ENCODE measurements around the gene CBX3.
A peak's percentile ranks its signal among the peaks of the same experiment; 100 is the strongest.
"Not testable (repeated sequence)": the region's sequence is repeated elsewhere in the genome, so short reads cannot be mapped to it uniquely, and the experiment has no call there.

The CBX3 gene

DNA sequence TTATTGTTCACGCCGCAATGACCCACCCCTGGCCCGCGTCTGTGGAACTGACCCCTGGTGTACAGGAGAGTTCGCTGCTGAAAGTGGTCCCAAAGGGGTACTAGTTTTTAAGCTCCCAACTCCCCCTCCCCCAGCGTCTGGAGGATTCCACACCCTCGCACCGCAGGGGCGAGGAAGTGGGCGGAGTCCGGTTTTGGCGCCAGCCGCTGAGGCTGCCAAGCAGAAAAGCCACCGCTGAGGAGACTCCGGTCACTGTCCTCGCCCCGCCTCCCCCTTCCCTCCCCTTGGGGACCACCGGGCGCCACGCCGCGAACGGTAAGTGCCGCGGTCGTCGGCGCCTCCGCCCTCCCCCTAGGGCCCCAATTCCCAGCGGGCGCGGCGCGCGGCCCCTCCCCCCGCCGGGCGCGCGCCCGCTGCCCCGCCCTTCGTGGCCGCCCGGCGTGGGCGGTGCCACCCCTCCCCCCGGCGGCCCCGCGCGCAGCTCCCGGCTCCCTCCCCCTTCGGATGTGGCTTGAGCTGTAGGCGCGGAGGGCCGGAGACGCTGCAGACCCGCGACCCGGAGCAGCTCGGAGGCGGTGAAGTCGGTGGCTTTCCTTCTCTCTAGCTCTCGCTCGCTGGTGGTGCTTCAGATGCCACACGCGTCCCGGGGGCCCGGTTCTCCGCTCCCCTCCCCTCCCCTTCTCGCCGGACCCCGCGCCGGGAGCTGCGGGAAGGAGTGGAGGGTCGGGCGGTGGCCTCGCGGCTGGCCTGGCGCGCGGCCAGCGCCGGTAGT, at the start of gene CBX3:
TSS of gene CBX3 (plus strand) at position 499 of the 772 bp plus-strand sequence. CDS start 1,254 bp downstream, outside the sequence.
- DNase-seq (ENCODE audit: low read depth), result no peak

DNA sequence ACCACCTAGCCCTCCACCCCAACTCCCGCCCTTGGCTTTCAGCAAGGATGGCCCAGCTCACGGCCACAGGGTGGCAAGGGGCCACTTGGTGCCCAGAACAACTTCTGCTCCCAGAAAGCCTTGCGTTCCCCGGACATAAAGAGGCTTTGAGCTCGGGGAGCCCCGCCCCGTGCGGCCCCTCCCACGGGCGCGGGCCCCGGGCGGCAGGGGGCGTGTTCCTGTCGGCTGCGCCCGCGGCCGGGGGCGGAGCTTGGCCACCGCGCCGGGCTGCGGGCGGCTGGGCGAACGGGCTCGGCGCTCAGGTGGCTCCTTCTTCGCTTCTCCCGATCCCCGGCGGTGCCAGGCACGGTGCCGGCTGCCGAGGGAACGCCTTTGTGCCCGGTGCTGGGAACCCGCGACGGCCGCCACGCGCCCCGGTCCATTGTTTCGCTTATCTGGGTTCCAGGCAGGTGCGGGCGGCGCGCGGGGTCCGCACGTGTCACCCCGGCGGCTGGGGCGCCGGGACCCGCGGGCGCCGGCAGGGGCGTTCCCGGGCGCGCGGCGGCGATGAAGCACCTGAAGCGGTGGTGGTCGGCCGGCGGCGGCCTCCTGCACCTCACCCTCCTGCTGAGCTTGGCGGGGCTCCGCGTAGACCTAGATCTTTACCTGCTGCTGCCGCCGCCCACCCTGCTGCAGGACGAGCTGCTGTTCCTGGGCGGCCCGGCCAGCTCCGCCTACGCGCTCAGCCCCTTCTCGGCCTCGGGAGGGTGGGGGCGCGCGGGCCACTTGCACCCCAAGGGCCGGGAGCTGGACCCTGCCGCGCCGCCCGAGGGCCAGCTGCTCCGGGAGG, 49.4 kb upstream of the CBX3 start, which contains the start of gene NFE2L3:
TSS of gene NFE2L3 (plus strand) at position 246 of the 829 bp plus-strand sequence. CDS start at position 547, 301 bp downstream.
- no peak for DNase-seq (ENCODE audit: low read depth)

DNA sequence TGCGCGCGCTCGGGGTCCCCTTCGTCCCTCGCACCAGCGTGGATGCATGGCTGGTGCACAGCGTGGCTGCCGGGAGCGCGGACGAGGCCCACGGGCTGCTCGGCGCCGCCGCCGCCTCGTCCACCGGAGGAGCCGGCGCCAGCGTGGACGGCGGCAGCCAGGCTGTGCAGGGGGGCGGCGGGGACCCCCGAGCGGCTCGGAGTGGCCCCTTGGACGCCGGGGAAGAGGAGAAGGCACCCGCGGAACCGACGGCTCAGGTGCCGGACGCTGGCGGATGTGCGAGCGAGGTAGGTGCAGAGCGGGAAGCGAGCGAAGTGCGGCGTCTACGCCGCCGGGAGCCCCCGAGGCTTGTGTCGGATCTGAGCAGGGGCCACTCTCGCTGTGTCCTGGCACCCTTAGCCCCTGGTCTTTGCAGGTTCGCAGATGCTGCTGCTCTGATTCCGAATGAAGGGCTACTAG, 48.7 kb upstream of the CBX3 start:
- not testable (repeated sequence) for DNase-seq (ENCODE audit: low read depth)

DNA sequence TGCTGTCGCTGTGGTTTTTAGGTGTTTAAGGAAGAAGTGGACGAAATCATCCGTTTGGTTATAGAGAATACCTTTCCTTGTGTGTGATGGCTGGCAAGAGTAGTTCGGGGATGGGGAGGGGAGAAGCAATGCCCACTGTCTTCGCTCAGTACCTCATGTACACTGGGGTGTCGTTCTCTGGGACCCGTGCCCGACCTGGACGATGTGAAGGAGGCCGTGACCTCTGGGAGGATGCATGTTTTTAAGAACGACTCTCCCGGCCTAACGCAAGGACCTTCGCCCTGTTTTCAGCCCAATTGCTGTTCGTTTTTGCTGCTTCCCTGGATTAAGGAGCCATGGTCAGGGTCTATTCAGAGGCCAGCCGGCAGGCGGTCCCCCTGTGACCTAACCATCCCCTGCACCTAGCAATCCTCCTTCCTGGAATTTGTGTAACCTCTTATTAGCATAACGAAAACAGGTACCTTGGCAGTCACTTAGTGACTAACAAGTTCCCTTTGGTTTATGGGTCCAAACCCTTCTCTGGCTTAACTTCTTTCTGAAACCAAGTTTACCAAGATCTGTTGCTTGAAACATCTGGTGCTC, 48.2 kb upstream of the CBX3 start:
- no peak for DNase-seq (ENCODE audit: low read depth)

DNA sequence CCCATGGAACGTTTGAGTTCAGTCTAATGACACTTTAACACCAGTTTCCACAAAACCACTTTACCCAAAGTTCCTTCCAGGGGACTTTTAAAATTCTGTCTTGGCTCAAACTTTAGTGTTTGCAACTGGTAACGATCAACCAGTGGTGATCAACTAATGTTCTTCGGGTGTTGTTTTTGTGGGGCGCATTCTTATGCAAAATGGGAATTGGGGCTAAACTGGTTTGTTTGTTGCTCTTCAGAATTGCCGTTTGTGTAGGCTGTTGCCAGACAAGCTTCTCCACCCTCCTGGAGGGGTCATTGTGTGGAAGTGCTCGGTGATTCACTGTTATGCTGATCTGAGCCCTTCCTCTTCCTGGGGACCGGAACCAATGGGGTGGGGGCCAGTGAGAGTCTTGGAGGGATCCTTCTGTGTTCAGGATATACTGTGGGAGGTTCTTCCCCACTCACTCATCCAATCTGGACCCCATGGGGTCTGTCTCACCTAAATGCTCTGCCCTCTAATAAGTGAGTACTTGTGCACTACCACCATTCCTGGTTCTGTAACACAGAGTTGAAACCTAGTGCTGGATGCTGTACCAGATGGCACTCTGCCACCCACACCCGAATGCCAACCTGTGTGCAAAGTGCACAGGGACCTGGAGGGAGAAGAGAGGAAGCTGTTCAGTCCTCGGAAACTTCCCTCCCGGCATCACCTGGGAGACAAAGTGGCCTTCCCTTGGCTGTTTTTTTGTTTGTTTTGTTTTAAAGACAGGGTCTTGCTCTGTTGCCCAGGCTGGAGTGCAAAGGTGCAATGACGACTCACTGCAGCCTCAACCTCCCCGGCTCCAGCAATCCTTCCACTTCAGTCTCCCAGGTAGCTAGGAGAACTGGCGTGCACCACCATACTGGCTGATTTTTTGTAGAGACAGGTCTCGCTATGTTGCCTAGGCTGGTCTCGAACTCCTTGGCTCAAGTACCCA, 47.4 kb upstream of the CBX3 start:
- no peak for DNase-seq (ENCODE audit: low read depth)

DNA sequence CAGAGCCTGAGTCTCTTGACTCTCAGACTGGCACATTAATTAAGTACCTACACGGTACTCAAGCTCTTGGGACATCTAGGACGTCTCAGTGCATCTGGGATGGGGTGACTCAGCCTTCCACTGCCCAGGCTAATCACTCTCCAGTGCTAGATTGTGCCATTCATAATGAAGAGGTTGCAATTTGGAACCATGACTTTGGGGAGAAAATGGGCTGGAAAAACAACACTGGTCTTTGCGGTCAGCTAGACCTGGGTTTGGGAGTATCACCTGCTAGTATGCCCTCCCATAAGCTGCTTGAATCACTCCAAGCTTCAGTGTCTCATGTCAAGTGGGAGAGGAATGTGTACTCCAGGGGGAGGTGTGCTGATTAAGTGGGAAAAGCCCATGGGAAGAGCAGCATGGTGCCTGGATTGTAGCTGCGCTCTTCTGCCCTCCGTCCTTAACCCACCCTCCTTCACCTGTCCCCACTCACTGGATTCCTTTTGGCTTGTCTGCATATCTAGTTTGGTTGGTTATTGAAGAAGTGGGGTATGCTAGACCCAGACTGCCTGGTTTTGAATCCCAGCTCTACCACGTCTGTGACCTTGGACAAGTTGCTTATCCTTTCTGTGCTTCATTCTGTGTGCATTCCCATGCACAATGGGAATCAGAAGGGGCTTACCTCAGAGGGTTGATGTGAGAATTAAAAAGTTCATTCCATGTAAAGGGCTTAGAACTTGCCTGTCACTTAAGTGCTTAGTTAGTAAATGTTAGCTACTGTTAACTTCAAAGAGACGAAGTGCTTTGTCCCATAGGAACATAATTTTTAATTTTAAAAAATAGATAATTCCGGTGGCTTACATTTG, 45.8 kb upstream of the CBX3 start:
- DNase-seq (ENCODE audit: low read depth), result no peak

DNA sequence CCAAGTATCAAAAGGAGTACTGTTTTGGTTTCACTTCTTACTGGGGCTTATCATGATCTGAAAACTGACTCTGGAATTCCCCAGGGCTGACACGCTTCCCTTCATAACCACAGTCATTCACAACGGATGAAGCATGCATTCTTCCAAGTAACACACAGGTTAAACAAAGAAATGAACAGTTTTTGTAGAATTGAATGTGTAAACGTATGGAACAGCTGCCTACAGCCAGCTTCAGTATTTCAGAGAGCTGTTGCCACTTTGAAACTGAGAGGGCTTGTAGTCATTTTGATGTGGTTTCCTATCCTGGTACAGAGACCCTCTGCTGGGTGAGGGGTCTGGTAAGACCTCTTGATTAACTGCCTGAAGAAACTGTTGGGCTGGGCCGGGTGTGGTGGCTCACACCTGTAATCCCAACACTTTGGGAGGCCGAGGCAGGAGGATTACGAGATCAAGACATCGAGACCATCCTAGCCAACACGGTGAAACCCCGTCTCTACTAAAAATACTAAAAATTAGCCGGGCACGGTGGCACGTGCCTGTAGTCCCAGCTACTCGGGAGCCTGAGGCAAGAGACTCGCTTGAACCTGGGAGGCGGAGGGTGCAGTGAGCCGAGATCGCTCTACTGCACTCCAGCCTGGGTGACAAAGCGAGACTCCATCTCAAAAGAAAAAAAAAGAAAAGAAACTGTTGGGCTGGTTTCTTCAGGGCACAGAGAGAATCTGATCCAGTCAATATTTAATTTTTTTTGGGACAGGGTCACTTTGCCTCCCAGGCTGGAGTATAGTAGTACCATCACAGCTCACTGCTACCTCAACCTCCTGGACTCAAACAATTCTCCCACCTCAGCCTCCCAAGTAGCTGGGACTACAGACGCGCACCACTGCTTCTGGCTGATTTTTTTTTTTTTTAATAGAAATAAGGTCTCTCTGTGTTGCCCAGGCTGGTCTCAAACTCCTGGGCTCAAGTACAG, 44.8 kb upstream of the CBX3 start:
- peak; percentile 45 for DNase-seq (ENCODE audit: low read depth)

DNA sequence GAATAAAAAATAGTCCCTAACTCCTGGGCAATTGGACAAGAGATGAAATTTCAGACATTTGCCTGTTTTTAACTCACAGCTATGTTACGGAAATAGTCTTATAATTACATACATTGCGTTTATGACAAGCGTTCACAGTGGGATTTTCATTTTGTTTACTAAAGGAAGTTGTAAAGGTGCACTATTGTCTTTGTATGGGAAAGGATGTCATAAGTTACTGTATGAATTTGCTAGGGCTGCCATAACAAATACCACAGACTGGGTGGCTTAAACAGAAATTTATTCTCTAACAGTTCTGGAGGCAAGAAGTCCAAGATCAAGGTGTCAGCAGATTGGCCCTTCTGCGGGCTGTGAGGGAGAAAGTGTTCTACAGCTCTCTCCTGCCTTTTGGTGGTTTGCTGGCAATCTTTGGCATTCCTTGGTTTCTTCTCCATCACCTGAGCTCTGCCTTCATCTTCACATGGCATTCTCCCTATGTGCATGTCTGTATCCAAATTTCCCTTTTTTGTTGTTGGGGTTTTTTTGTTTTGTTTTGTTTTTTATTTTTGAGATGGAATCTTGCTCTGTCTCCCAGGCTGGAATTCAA, 43.9 kb upstream of the CBX3 start:
- DNase-seq (ENCODE audit: low read depth), result no peak

DNA sequence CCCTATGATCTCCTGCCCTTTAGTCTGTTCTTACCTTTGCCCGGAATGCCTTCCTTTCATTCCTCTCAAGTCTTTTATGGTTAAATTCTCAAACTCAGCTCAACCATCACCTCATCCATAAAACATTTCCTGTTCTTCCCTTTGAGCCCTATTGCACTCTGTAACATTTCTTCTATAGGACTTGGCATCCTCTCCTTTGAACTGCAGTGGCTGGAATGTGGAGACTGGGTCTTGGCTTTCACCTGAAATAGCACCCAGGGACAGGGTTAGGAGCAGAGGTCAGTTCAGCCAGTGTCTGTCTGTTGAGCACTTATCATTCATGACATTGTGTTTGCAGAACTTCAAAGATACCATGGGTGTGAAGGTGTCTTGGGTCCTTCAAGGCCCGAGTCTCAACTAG, 42.3 kb upstream of the CBX3 start:
- DNase-seq (ENCODE audit: low read depth), result no peak

DNA sequence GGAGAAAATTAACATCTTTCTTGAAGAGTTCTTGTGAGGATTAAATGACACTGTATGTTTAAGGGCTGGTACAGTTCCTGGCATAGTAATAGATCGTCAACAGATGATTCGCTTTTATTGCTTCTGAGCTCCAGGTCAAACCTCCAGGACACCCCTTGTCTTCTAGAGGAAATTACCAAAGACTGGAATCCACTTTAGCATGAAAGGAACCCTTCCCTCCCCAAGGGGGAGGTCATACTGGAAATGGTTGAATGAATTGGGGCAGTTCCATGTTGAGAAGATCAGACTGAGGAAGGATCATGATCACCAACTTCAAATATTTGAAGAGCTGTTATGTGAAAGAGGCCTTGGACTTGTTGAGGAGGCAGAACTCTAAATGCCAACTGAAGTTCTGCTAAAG, 40.6 kb upstream of the CBX3 start:
- no peak for DNase-seq (ENCODE audit: low read depth)

DNA sequence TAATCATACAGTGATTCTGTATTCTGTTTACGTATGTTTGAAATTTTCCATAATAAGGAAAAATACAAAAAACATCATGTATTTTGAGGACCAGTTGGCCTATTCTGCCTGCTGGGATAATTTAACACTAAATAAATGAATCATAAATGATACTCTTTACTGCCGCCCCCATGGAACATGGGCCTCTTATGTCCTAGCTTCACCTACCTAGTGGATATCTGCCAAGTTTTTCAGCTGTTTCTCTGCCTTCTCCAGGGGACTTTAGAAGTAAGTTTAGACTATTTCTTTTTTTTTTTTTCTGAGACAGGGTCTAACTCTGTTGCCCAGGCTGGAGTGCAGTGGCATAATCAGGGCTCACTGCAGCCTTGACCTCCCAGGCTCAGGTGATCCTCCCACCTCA, 39.1 kb upstream of the CBX3 start:
- DNase-seq (ENCODE audit: low read depth), result no peak

DNA sequence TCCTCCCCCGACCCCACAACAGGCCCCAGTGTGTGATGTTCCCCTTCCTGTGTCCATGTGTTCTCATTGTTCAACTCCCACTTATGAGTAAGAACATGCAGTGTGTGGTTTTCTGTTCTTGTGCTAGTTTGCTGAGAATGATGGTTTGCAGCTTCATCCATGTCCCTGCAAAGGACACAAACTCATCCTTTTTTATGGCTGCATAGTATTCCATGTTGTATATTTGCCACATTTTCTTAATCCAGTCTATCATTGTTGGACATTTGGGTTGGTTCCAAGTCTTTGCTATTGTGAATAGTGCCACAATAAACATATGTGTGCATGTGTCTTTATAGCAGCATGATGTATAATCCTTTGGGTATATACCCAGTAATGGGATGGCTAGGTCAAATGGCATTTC, 37.7 kb upstream of the CBX3 start:
- not testable (repeated sequence) for DNase-seq (ENCODE audit: low read depth)

DNA sequence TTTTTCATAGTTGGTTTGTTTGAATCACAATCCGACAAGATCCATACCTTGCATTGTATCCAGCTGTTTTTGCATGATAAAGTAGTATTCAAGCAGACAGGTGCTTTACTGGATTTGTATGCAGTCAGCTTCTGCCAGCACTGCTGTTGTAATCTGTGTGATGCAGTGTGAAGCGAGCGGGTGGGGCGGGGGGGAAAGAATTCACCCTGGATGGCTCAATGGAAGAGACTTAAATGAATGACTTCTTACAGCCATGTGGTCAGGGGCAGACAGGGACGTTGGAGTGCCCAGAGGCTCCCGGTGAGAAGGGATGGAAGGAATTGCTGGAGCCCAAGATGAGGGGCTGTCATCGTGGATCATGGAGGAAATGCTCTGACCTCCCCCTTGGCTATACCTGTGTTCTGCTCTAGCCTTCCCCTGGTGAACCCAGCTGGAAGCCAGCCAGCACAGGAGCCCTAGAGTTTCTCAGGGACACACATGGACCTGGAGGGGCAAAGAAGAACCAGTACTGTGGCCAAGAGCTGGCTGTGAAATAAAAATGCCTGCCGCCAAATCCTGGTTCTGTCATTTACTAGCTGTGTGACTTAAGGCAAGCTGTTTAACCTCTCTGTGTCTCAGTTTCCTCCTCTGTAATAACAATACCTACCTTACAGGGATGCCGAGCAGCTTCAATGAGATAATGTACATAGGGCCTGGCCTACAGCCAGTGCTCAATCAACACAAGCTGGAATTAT, 35.4 kb upstream of the CBX3 start:
- no peak for DNase-seq (ENCODE audit: low read depth)

DNA sequence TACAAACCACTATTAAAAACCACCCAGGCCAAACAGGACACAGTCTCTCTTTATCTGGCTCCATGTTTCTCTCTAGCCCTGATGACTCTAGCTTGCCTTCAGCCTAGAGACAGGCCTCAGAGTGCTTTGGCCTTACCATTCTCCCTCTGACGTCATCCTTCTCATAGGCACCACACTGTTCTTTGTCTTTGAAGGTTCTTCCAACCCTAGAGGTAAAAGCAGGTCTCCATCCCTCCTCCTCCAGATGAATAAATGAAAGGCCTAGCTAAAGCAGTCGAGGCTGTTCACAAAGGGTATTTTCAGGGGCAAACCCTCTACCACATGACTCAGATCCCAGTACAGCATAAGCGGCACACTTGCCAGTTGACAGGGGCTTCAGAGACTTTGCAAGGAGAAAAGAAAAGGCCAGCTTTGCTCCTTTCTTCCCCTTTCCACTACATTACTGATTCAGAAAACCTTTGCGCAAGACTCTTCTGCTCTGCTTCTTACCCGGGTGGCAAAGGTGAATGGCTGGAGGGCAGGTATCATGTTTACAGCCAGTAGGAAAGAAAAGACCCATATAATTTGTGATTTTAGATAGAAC, 34.8 kb upstream of the CBX3 start:
- no peak for DNase-seq (ENCODE audit: low read depth)

DNA sequence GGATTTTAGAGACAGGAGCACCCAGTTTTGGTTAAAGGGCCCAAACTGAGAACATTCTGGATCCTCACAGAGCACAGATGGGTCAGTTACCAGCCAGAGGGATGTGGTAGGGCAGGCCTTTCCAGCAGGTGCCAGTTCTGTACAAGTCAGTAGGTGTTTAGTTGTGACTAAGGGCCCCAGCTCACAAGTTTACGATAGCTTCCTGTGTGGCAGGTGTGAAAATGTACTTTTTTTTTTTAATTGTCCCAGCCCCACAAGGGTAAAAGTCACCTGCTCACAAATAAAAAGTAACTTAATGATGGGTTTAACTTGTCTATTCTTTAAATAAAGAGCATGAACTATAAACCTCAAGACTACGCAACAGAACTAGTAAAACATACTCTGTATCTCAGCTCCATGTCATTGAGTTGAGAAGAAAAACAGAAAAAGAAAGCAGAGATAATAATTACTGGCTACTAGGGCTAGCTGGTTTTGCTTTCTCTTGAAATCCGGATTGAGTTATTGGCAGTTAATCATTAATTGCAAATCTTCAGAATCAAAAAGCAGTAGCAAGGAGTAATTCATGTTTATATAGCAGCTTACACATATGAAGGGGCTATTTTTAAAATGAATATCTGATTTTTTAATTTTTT, 34.1 kb upstream of the CBX3 start:
- DNase-seq (ENCODE audit: low read depth), result no peak

DNA sequence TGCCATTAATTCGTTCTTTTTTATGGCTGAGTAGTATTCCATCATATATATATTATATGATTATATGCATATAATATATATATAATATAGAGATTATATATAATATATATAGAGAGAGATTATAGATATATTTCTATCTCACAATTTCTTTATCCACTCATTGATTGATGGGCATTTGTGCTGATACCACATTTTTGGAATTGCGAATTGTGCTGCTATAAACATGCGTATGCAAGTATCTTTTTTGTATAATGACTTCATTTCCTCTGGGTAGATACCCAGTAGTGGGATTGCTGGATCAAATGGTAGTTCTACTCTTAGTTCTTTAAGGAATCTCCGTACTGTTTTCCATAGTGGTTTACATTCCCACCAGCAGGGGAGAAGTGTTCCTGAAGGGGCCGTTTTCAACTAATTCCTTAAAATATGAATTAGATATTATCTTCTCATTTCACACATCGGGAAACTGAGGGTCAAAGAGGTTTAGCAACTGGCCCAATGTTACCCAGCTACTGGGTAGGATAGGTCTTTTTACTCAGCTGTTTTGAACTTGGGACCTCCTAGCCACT, 33.0 kb upstream of the CBX3 start:
- no peak for DNase-seq (ENCODE audit: low read depth)

DNA sequence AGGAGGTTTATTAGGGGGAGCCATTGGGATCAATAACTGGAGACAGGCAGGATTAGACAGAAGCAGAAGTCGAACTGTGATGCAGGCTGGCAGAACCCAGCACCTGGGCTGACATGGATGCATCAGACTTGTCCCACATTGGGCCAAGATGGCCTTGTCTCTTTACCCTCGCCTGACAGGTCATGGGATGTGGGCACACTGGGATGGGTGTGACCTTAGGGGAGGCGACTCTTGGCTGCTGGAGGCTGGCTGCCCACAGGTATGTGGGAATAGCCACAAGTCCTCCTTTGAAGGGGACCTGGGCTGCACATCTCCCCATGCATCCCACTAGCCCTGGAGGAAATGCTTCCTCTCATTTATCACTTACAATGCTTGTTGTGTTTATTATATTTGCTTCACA, 32.3 kb upstream of the CBX3 start:
- no peak for DNase-seq (ENCODE audit: low read depth)
